HepG2 (cell line): Measurements from ENCODE around the gene TMEM198. TPM values are rescaled to one million over a fixed set of nuclear protein-coding genes. Genes with fewer than 3 reads are reported as not detected.

Experiments used
- AHDC1 ChIP-seq: sonication (generic); formaldehyde crosslinking; IDR thresholded peaks from 2 replicates; pipeline ENCODE4 v1.5.1; 2020; ENCODE audit warnings: mild to moderate bottlenecking, missing genetic modification reagents, borderline replicate concordance
- BCL6 ChIP-seq: IDR thresholded peaks from 2 replicates; pipeline ENCODE4 v1.6.1; 2016; ENCODE audit warnings: missing genetic modification reagents, missing compliant biosample characterization
- CERS6 ChIP-seq: sonication (generic); formaldehyde crosslinking; IDR thresholded peaks from 2 replicates; pipeline ENCODE4 v1.5.0; 2020; ENCODE audit warnings: missing genetic modification reagents
- ESRRA ChIP-seq: sonication (generic); formaldehyde crosslinking; IDR thresholded peaks from 2 replicates; pipeline ENCODE4 v1.5.1; 2020; ENCODE audit warnings: mild to moderate bottlenecking, low read depth, missing genetic modification reagents
- FOXA1 ChIP-seq, 2 experiments: fragments of 450-650 bp in 1 of 2; sonication (generic) in 1 of 2; formaldehyde crosslinking in 1 of 2; IDR thresholded peaks; 2 replicates each; pipeline versions ENCODE4 v1.4.0 to v1.6.1; 2016 to 2020; ENCODE audit warnings: missing genetic modification reagents in 1 of 2
- NCOA2 ChIP-seq: sonication (generic); formaldehyde crosslinking; IDR thresholded peaks from 2 replicates; pipeline ENCODE4 v1.8.0; 2022; ENCODE audit warnings: inconsistent platforms
- PBX2 ChIP-seq: IDR thresholded peaks from 2 replicates; pipeline ENCODE4 v1.6.1; 2016; ENCODE audit warnings: control low read depth
- SIN3A ChIP-seq: IDR thresholded peaks from 2 replicates; pipeline ENCODE4 v1.6.1; 2011; ENCODE audit warnings: low read depth, mild to moderate bottlenecking, control low read depth, low read length, borderline replicate concordance
- TFE3 ChIP-seq: IDR thresholded peaks from 2 replicates; pipeline ENCODE4 v1.6.1; 2016
- ZNF460 ChIP-seq: sonication (generic); formaldehyde crosslinking; IDR thresholded peaks from 2 replicates; pipeline ENCODE4 v1.5.1; 2020; ENCODE audit warnings: missing genetic modification reagents, mild to moderate bottlenecking, borderline replicate concordance
- ZNF644 ChIP-seq: IDR thresholded peaks from 2 replicates; pipeline ENCODE4 v1.6.1; 2016; ENCODE audit warnings: low read depth
- ZNF800 ChIP-seq: sonication (generic); formaldehyde crosslinking; IDR thresholded peaks from 2 replicates; pipeline ENCODE4 v1.4.0; 2020; ENCODE audit warnings: missing genetic modification reagents
- ZSCAN5A ChIP-seq: sonication (generic); formaldehyde crosslinking; IDR thresholded peaks from 2 replicates; pipeline ENCODE4 v1.8.0; 2022; ENCODE audit warnings: mild to moderate bottlenecking, missing genetic modification reagents, borderline replicate concordance
- polyA plus RNA-seq, 8 experiments: library from polyadenylated mRNA; depleted of rRNA in 3 of 8; stranded (reverse) in 7 of 8; unstranded in 1 of 8; fragments of >200 nt; fragmentation: Illumina TruSeq in 4 of 8; extraction: Trizol in 4 of 8; gene quantifications; 2 replicates each; pipeline versions ENCODE4 v1.2.1 to v1.2.3, GENCODE V29; 2011 to 2016; ENCODE audit warnings: low read depth in 4 of 8, missing spikeins in 1 of 8, mixed read lengths in 1 of 8; ENCODE audit not compliant: insufficient read depth in 1 of 8
- total RNA-seq, 5 experiments: library from RNA; depleted of rRNA; stranded (reverse); fragments of >200 nt; fragmentation: Illumina TruSeq; extraction: Trizol; gene quantifications; 2 replicates each; pipeline ENCODE4 v1.2.3, GENCODE V29; 2016; ENCODE audit warnings: low read depth in 1 of 5

Gene TMEM198
- total and polyA plus RNA-seq, 2 of the 13 experiments (the other 11 are each of a cell fraction or from before 2014, with no cell fraction given) = 17.3 to 23.5 TPM

- no peak for TF ChIP-seq TFE3 (CRISPR knock-in tag)
- TF ChIP-seq SIN3A = 0 out of 2 replicates have a peak, but pooled peaks have one; percentile 35
- no peak; the same call in 1 of the 2 replicates for TF ChIP-seq ZNF800
- no peak; the same call in 1 of the 2 replicates for TF ChIP-seq NCOA2 (CRISPR knock-in tag)
- no peak for TF ChIP-seq ZNF644 (CRISPR knock-in tag)
- 0 out of 2 replicates have a peak, but pooled peaks have one; percentile 21 for TF ChIP-seq PBX2
- no peak for TF ChIP-seq ZNF460
- TF ChIP-seq ESRRA (CRISPR knock-in tag) = no peak
- peak; percentile 61 for TF ChIP-seq BCL6 (CRISPR knock-in tag)
- no peak for TF ChIP-seq ZSCAN5A (CRISPR knock-in tag)
- no peak for TF ChIP-seq FOXA1 (IDR thresholded peaks at IDR 0.05)
- no peak for TF ChIP-seq FOXA1 (CRISPR knock-in tag; IDR thresholded peaks at IDR 0.05)
- no peak for TF ChIP-seq AHDC1 (CRISPR knock-in tag)
- no peak for TF ChIP-seq CERS6
Measured at GRCh38 chr2:219497495-219498279, 46.1 kb upstream of the TMEM198 start (continued).
